Measurements from ENCODE around the gene FAM193B. TPM values are rescaled to one million over a fixed set of nuclear protein-coding genes. Genes with fewer than 3 reads are reported as not detected.
"Not testable (repeated sequence)": the region's sequence is repeated elsewhere in the genome, so short reads cannot be mapped to it uniquely, and the experiment has no call there.

Gene FAM193B
- total and polyA plus RNA-seq, 7 donors: 9.0 to 87.4 (median 41.8) TPM

GRCh38 chr5:177489119-177489716, 65.1 kb downstream of the FAM193B start:
- H3K27me3 ChIP-seq: no peaks in the 10 kb centered on the region
- intact Hi-C loops (cut with DNase I): no loop called here
- peak overlapping the region; percentile 95 to 99 (median 97) for H3K27ac ChIP-seq
- DNase-seq: no peak
- H3K9me3 ChIP-seq: no peaks in the 10 kb centered on the region
- TF ChIP-seq POLR2A (IDR thresholded peaks at IDR 0.05) (no peak), CTCF (IDR thresholded peaks at IDR 0.05) (no peak)
- WGBS, 2 donors: 22 to 67% methylated on average over 26 of the region's 26 CpGs
- H3K36me3 ChIP-seq: peaks cover 48 to 89% (median 70%) of the 10 kb centered on the region in 4 donors
- H3K4me1 ChIP-seq: peaks cover 0 to 97% (median 87%) of the 10 kb centered on the region in 4 donors
- no peak overlapping the region for H3K4me3 ChIP-seq

- H3K9me3 ChIP-seq: no peaks in the 10 kb centered on the region
- intact Hi-C loops (cut with DNase I): no loop called here
- peaks cover 0 to 97% (median 86%) of the 10 kb centered on the region in 4 donors for H3K4me1 ChIP-seq
- no peak overlapping the region for H3K4me3 ChIP-seq
- no peak for DNase-seq
- H3K27me3 ChIP-seq: no peaks in the 10 kb centered on the region
- peak overlapping the region; percentile 52 to 99 (median 96) for H3K27ac ChIP-seq
- peaks cover 58 to 91% (median 77%) of the 10 kb centered on the region in 4 donors for H3K36me3 ChIP-seq
- 91 to 92% methylated on average over 15 of the region's 15 CpGs for WGBS, 2 donors
- peak in 2 of 4 donors; percentile 34 to 44 for TF ChIP-seq POLR2AphosphoS5 (IDR thresholded peaks at IDR 0.05)
- no peak for TF ChIP-seq EP300 (IDR thresholded peaks at IDR 0.05)
Observed at GRCh38 chr5:177487975-177488374, 66.4 kb downstream of the FAM193B start.

- Histone ChIP-seq H3K4me3 (no peak overlapping the region), H3K4me1 (peaks cover 0 to 97% (median 85%) of the 10 kb centered on the region in 4 donors), H3K27me3 (no peaks in the 10 kb centered on the region), H3K27ac (peak overlapping the region; percentile 52 to 99 (median 96)), H3K36me3 (peaks cover 56 to 90% (median 72%) of the 10 kb centered on the region in 4 donors), H3K9me3 (no peaks in the 10 kb centered on the region)
- DNase-seq: no peak
- TF ChIP-seq POLR2AphosphoS5 (IDR thresholded peaks at IDR 0.05): peak in 1 of 4 donors; percentile 33
- TF ChIP-seq POLR2A (IDR thresholded peaks at IDR 0.05): no peak
- no peak for TF ChIP-seq CTCF (IDR thresholded peaks at IDR 0.05)
- TF ChIP-seq EP300 (IDR thresholded peaks at IDR 0.05): no peak
- 89 to 94% methylated on average over 8 of the region's 8 CpGs for WGBS, 2 donors
- intact Hi-C loops (cut with DNase I): no loop called here
Observed at GRCh38 chr5:177487144-177487543, 67.2 kb downstream of the FAM193B start.

GRCh38 chr5:177486256-177486655, 68.1 kb downstream of the FAM193B start:
- Histone ChIP-seq H3K4me1 (peaks cover 0 to 97% (median 85%) of the 10 kb centered on the region in 4 donors), H3K9me3 (no peaks in the 10 kb centered on the region), H3K27ac (peak overlapping the region; percentile 38 to 99 (median 96)), H3K27me3 (no peaks in the 10 kb centered on the region), H3K4me3 (no peak overlapping the region), H3K36me3 (peaks cover 48 to 91% (median 68%) of the 10 kb centered on the region in 4 donors)
- 91 to 97% methylated on average over 3 of the region's 3 CpGs for WGBS, 2 donors
- TF ChIP-seq EP300 (IDR thresholded peaks at IDR 0.05): no peak
- no peak for TF ChIP-seq POLR2A (IDR thresholded peaks at IDR 0.05)
- TF ChIP-seq POLR2AphosphoS5 (IDR thresholded peaks at IDR 0.05): peak in 2 of 4 donors; percentile 55 to 61
- no peak for TF ChIP-seq CTCF (IDR thresholded peaks at IDR 0.05)
- no peak for DNase-seq
- intact Hi-C loops (cut with DNase I): no loop called here

GRCh38 chr5:177485753-177486152, 68.6 kb downstream of the FAM193B start:
- Histone ChIP-seq H3K4me1 (peaks cover 0 to 96% (median 85%) of the 10 kb centered on the region in 4 donors), H3K27ac (peak overlapping the region; percentile 95 to 99 (median 96)), H3K36me3 (peaks cover 46 to 88% (median 64%) of the 10 kb centered on the region in 4 donors)
- H3K27me3 ChIP-seq; DNase-seq; H3K9me3 ChIP-seq; intact Hi-C loops (cut with DNase I); H3K4me3 ChIP-seq: not testable (repeated sequence)
- WGBS, 2 donors: 97 to 98% methylated on average over 3 of the region's 3 CpGs

Measured in sigmoid colon (tissue), 7 donors.